IPS-NIHi7 (cell line): ENCODE data around the gene UAP1L1.
"Not testable (repeated sequence)": the region's sequence is repeated elsewhere in the genome, so short reads cannot be mapped to it uniquely, and the experiment has no call there.

ENCODE experiments used
- DNase-seq: peaks from one replicate; pipeline ENCODE4 v3.0.0; 2012; ENCODE audit warnings: mixed read lengths; ENCODE audit errors: extremely low spot score

The UAP1L1 gene

GRCh38 chr9:137077010-137077747 is at the start of gene UAP1L1:
Gene UAP1L1, plus strand, starts transcription at chr9:137077517. Its CDS starts 16 bp downstream, at chr9:137077533.
- peak; percentile 30 for DNase-seq

- peak; percentile 81 for DNase-seq
These were observed 48.9 kb upstream of the UAP1L1 start for GRCh38 chr9:137028263-137029057.

- peak; percentile 84 for DNase-seq
These were observed 48.0 kb upstream of the UAP1L1 start for GRCh38 chr9:137029058-137029936.

- DNase-seq, result no peak
These were observed 47.3 kb upstream of the UAP1L1 start for GRCh38 chr9:137030006-137030405.

- DNase-seq, result no peak
These were observed 46.5 kb upstream of the UAP1L1 start for GRCh38 chr9:137030538-137031527.

GRCh38 chr9:137031904-137032640 is 45.2 kb upstream of the UAP1L1 start, which contains the start of gene FUT7:
Gene FUT7, minus strand, starts transcription at chr9:137032088. Its CDS starts 97 bp downstream, at chr9:137031991.
- no peak for DNase-seq

GRCh38 chr9:137032858-137033257 is 44.5 kb upstream of the UAP1L1 start:
- no peak for DNase-seq

GRCh38 chr9:137033481-137033880 is 43.8 kb upstream of the UAP1L1 start:
- DNase-seq, result not testable (repeated sequence)

GRCh38 chr9:137034039-137034708 is 43.1 kb upstream of the UAP1L1 start:
- DNase-seq, result no peak

GRCh38 chr9:137034709-137035506 is 42.4 kb upstream of the UAP1L1 start:
- peak; percentile 93 for DNase-seq

- DNase-seq, result peak; percentile 40
These were observed 41.8 kb upstream of the UAP1L1 start for GRCh38 chr9:137035507-137035834.

GRCh38 chr9:137035937-137036336 is 41.4 kb upstream of the UAP1L1 start:
- DNase-seq, result no peak

- DNase-seq, result no peak
These were observed 40.3 kb upstream of the UAP1L1 start for GRCh38 chr9:137037035-137037434.

- DNase-seq, result no peak
These were observed 39.8 kb upstream of the UAP1L1 start for GRCh38 chr9:137037483-137037882.

GRCh38 chr9:137038916-137039315 is 38.4 kb upstream of the UAP1L1 start:
- no peak for DNase-seq

- DNase-seq, result no peak
These were observed 37.5 kb upstream of the UAP1L1 start for GRCh38 chr9:137039611-137040366.

GRCh38 chr9:137040568-137040967 is 36.7 kb upstream of the UAP1L1 start:
- no peak for DNase-seq

GRCh38 chr9:137041124-137041523 is 36.2 kb upstream of the UAP1L1 start:
- DNase-seq, result no peak
